B cell (primary cell): Measurements from ENCODE around the gene MS4A1. TPM values are rescaled to one million over a fixed set of nuclear protein-coding genes. Genes with fewer than 3 reads are reported as not detected.

Experiments used
- ATAC-seq: fragments of 200-7000 bp; cut with Tn5 transposase; one replicate; pipeline ENCODE4 v1.10.0; 2021; ENCODE audit warnings: low read depth, mild to moderate bottlenecking, moderate number of reproducible peaks, moderate library complexity
- CTCF ChIA-PET: fragments of 350-600 bp; sonication (Branson Sonifier 250); formaldehyde crosslinking; loops from one replicate; lab custom pipeline; 2021; ENCODE audit warnings: antibody characterized with exemption, inconsistent platforms; lab: Charles Lee
- POLR2A ChIA-PET: fragments of 350-600 bp; sonication (Branson Sonifier 250); formaldehyde crosslinking; loops from one replicate; lab custom pipeline; 2021; ENCODE audit warnings: antibody characterized with exemption; lab: Charles Lee
- DNase-seq: peaks from one replicate; pipeline ENCODE4 v3.0.0; 2013
- H2AFZ ChIP-seq: 2 replicates; pipeline ENCODE4 v1.6.1; 2012; ENCODE audit warnings: mild to moderate bottlenecking, low read depth, low read length; ENCODE audit not compliant: insufficient read depth, poor library complexity, severe bottlenecking
- H3K27ac ChIP-seq, 2 donors: 1 replicate in 1 of 2; 2 replicates in 1 of 2; pipeline ENCODE4 v1.5.1; 2012 to 2013; ENCODE audit warnings: low read length in 2 of 2, mild to moderate bottlenecking in 2 of 2, moderate library complexity in 1 of 2
- H3K27me3 ChIP-seq, 4 experiments: fragments of 200-600 bp in 1 of 4; sonication (generic) in 1 of 4; replicated peaks in 1 of 4; 1 replicate in 2 of 4; 2 replicates in 2 of 4; pipeline versions ENCODE4 v1.6.1 to v1.7.0; 2013 to 2016; ENCODE audit warnings: low read length in 3 of 4, mild to moderate bottlenecking in 2 of 4, mixed read lengths in 1 of 4, moderate library complexity in 1 of 4; ENCODE audit not compliant: insufficient read depth in 4 of 4, control insufficient read depth in 3 of 4; ENCODE audit errors: control extremely low read depth in 1 of 4
- H3K36me3 ChIP-seq, 2 experiments: replicated peaks in 1 of 2; 1 replicate in 1 of 2; 2 replicates in 1 of 2; pipeline versions ENCODE4 v1.6.1 to v1.7.1; 2013; ENCODE audit warnings: low read length in 1 of 2; ENCODE audit not compliant: insufficient read depth in 2 of 2, control insufficient read depth in 1 of 2; ENCODE audit errors: control extremely low read depth in 1 of 2, extremely low read depth in 1 of 2
- H3K4me1 ChIP-seq, 2 donors: fragments of 200-600 bp in 1 of 2; sonication (generic) in 1 of 2; 1 replicate in 1 of 2; 2 replicates in 1 of 2; pipeline versions ENCODE4 v1.5.1 to v1.6.1; 2013 to 2017; ENCODE audit warnings: low read length in 2 of 2; ENCODE audit not compliant: control insufficient read depth in 2 of 2, insufficient read depth in 2 of 2
- H3K4me2 ChIP-seq: replicated peaks from 2 replicates; pipeline ENCODE3; 2012; ENCODE audit warnings: mild to moderate bottlenecking, low read depth, low read length; ENCODE audit not compliant: poor library complexity, severe bottlenecking
- H3K4me3 ChIP-seq, 5 experiments: fragments of 200-600 bp in 1 of 5; sonication (generic) in 1 of 5; 1 replicate in 3 of 5; 2 replicates in 2 of 5; pipeline versions ENCODE4 v1.5.1 to v1.7.0; 2011 to 2016; ENCODE audit warnings: low read length in 4 of 5, mild to moderate bottlenecking in 4 of 5, low read depth in 2 of 5, control low read depth in 1 of 5, moderate library complexity in 1 of 5; ENCODE audit not compliant: insufficient read depth in 1 of 5; ENCODE audit errors: control extremely low read depth in 1 of 5, extremely low read depth in 1 of 5
- H3K79me2 ChIP-seq: fragments of 200-600 bp; sonication (generic); one replicate; pipeline ENCODE4 v1.6.0; 2016; ENCODE audit warnings: low read length; ENCODE audit not compliant: control insufficient read depth, insufficient read depth
- H3K9ac ChIP-seq: fragments of 200-600 bp; sonication (generic); 2 replicates; pipeline ENCODE4 v1.6.1; 2017; ENCODE audit warnings: mild to moderate bottlenecking, low read length, moderate library complexity
- H3K9me3 ChIP-seq, 3 donors: one replicate each; pipeline versions ENCODE4 v1.6.1 to v1.7.1; 2013; ENCODE audit warnings: low read length in 2 of 3; ENCODE audit not compliant: control insufficient read depth in 2 of 3, insufficient read depth in 1 of 3; ENCODE audit errors: control extremely low read depth in 1 of 3
- H4K20me1 ChIP-seq: 2 replicates; pipeline ENCODE4 v1.6.0; 2012; ENCODE audit warnings: mild to moderate bottlenecking, low read length; ENCODE audit not compliant: insufficient read depth, control insufficient read depth, poor library complexity, severe bottlenecking
- H3K27ac Mint-ChIP-seq: one replicate; pipeline ENCODE4 v1.8.0; 2021; ENCODE audit warnings: mixed read lengths
- H3K27me3 Mint-ChIP-seq: one replicate; pipeline ENCODE4 v1.8.0; 2021; ENCODE audit warnings: mixed read lengths
- H3K4me1 Mint-ChIP-seq: one replicate; pipeline ENCODE4 v1.8.0; 2021; ENCODE audit warnings: mixed read lengths
- H3K4me3 Mint-ChIP-seq: one replicate; pipeline ENCODE4 v1.8.0; 2021; ENCODE audit warnings: mixed read lengths
- H3K9me3 Mint-ChIP-seq: one replicate; pipeline ENCODE4 v1.8.0; 2022; ENCODE audit warnings: mixed read lengths; ENCODE audit not compliant: insufficient read depth
- CTCF ChIP-seq: fragments of 200-600 bp; IDR thresholded peaks from one replicate; pipeline ENCODE4 v1.8.0; 2022; ENCODE audit warnings: antibody characterized with exemption, mild to moderate bottlenecking
- EZH2 ChIP-seq: IDR thresholded peaks from 2 replicates; pipeline ENCODE4 v1.6.1; 2012; ENCODE audit warnings: borderline replicate concordance, low read depth, mild to moderate bottlenecking, moderate library complexity, low read length; ENCODE audit not compliant: insufficient read depth, poor library complexity, severe bottlenecking
- WGBS: methylation state at CpG from one replicate; pipeline ENCODE4 v1.1.5; 2013; ENCODE audit warnings: missing lambda C conversion rate; ENCODE audit not compliant: insufficient coverage; 5-methylcytosine and 5-hydroxymethylcytosine counted together
- intact Hi-C: fragments of 100-400 bp; cut with micrococcal nuclease; formaldehyde crosslinking; loops from one replicate; pipeline ENCODE4 v1.10.0; 2022
- polyA plus RNA-seq: library from polyadenylated mRNA; depleted of rRNA; stranded (reverse); fragments of >200 nt; gene quantifications from 2 replicates; pipeline ENCODE4 v1.2.3, GENCODE V29; 2012
- total RNA-seq, 2 donors: library from RNA; stranded (reverse); fragments of 120-200 nt in 1 of 2; gene quantifications; 1 replicate in 1 of 2; 2 replicates in 1 of 2; pipeline versions ENCODE4 v1.2.3 to v1.2.4, GENCODE V29; 2013 to 2022

MS4A1 gene
- total and polyA plus RNA-seq, 2 donors (not counting 1 experiment from before 2014, with no cell fraction given), result 1,202 to 5,160 TPM

- Histone ChIP-seq H3K79me2 (no peaks in the 10 kb centered on the region), H3K4me1 (peaks cover 27 to 39% of the 10 kb centered on the region in 2 donors), H3K4me2 (no peak overlapping the region), H4K20me1 (no peaks in the 10 kb centered on the region), H3K9me3 (no peaks in the 10 kb centered on the region), H2AFZ (no peak overlapping the region), H3K9ac (no peak overlapping the region), H3K27me3 (no peaks in the 10 kb centered on the region), H3K4me3 (no peak overlapping the region), H3K36me3 (no peaks in the 10 kb centered on the region), H3K27ac (no peak overlapping the region)
- ATAC-seq (no peak), DNase-seq (no peak)
- Mint-ChIP-seq H3K4me1 (peaks cover 28% of the 10 kb centered on the region), H3K27me3 (no peaks in the 10 kb centered on the region), H3K4me3 (no peak overlapping the region), H3K9me3 (no peaks in the 10 kb centered on the region), H3K27ac (no peak overlapping the region)
- POLR2A ChIA-PET, result no interaction called here
- CTCF ChIA-PET, result interaction anchor here (0.5 to 2.7 kb wide), 3 partner anchors 12 to 234 kb away, joined by 3 to 11 read pairs (median 9); no protein-coding TSS in a partner anchor
- TF ChIP-seq CTCF (no peak), EZH2 (no peak)
- WGBS, result 100% methylated on average over 1 of the region's 3 CpGs
- intact Hi-C loops, result no loop called here
Measured at GRCh38 chr11:60500276-60500910, 44.7 kb downstream of the MS4A1 start.

GRCh38 chr11:60502221-60502775 is 46.7 kb downstream of the MS4A1 start:
- Histone ChIP-seq H3K27ac (no peak overlapping the region), H3K36me3 (no peaks in the 10 kb centered on the region), H3K79me2 (no peaks in the 10 kb centered on the region), H4K20me1 (no peaks in the 10 kb centered on the region), H3K4me2 (no peak overlapping the region), H3K9ac (no peak overlapping the region), H3K9me3 (no peaks in the 10 kb centered on the region), H3K4me1 (peaks cover 25 to 30% of the 10 kb centered on the region in 2 donors), H3K27me3 (no peaks in the 10 kb centered on the region), H3K4me3 (no peak overlapping the region), H2AFZ (no peak overlapping the region)
- intact Hi-C loops, result no loop called here
- WGBS, result no CpG with 5 or more reads among the region's 3 CpGs
- H3K4me3 Mint-ChIP-seq, result no peak overlapping the region
- ChIA-PET POLR2A (no interaction called here), CTCF (interaction anchor here (1.3 to 3.1 kb wide), 5 partner anchors 10 to 139 kb away, joined by 3 to 11 read pairs (median 7); no protein-coding TSS in a partner anchor)
- H3K27me3 Mint-ChIP-seq, result peaks cover 4% of the 10 kb centered on the region
- peaks cover 24% of the 10 kb centered on the region for H3K4me1 Mint-ChIP-seq
- H3K27ac Mint-ChIP-seq, result no peak overlapping the region
- no peak for TF ChIP-seq CTCF
- no peak for TF ChIP-seq EZH2
- ATAC-seq (no peak), DNase-seq (no peak)
- H3K9me3 Mint-ChIP-seq, result no peaks in the 10 kb centered on the region
